ENCODE data around the gene ABLIM3. TPM values are rescaled to one million over a fixed set of nuclear protein-coding genes. Genes with fewer than 3 reads are reported as not detected.

Gene ABLIM3
- total and polyA plus RNA-seq, 2 donors (not counting 3 experiments of a cell fraction or from before 2014, with no cell fraction given) = 16.7 to 42.1 TPM

DNA sequence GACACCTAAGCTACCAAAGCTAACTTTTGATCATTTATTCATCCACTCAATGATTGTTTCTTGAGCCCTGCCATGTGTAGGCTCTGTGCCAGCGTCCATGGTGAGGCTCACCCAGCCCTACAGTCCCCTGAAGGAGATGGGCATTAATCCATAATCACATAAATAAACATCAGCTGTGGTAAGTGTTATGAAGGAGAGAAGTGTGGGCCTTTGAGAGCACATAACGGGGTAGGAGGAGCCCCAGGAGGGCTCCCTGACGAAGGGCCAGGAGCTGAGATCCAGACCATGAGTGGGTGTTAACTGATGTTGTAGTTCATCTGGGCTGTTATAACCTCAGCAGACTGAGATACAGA lies 76.5 kb downstream of the ABLIM3 start:
- no peaks in the 10 kb centered on the region for H3K79me2 ChIP-seq (ENCODE audit: control insufficient read depth, insufficient read depth, low read length)
- H4K20me1 ChIP-seq (replicated peaks; ENCODE audit: control insufficient read depth, extremely low read depth, insufficient read depth, low read length) = no peaks in the 10 kb centered on the region
- H3K4me2 ChIP-seq (ENCODE audit: insufficient read depth, low read length) = no peak overlapping the region
- dilution Hi-C loops (cut with MboI; ENCODE audit: extremely low pct_ligation_motif_present, low sequenced_read_pairs) (no loop called here), intact Hi-C loops (cut with micrococcal nuclease) (no loop called here)
- TF ChIP-seq, protein P1, sequence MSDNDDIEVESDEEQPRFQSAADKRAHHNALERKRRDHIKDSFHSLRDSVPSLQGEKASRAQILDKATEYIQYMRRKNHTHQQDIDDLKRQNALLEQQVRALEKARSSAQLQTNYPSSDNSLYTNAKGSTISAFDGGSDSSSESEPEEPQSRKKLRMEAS (IDR thresholded peaks at IDR 0.05; ENCODE audit: insufficient read depth, insufficient read length) = no peak
- no peak for TF ChIP-seq FOS (IDR thresholded peaks at IDR 0.05; ENCODE audit: borderline replicate concordance, insufficient read depth, low read length)
- TF ChIP-seq, protein P2, sequence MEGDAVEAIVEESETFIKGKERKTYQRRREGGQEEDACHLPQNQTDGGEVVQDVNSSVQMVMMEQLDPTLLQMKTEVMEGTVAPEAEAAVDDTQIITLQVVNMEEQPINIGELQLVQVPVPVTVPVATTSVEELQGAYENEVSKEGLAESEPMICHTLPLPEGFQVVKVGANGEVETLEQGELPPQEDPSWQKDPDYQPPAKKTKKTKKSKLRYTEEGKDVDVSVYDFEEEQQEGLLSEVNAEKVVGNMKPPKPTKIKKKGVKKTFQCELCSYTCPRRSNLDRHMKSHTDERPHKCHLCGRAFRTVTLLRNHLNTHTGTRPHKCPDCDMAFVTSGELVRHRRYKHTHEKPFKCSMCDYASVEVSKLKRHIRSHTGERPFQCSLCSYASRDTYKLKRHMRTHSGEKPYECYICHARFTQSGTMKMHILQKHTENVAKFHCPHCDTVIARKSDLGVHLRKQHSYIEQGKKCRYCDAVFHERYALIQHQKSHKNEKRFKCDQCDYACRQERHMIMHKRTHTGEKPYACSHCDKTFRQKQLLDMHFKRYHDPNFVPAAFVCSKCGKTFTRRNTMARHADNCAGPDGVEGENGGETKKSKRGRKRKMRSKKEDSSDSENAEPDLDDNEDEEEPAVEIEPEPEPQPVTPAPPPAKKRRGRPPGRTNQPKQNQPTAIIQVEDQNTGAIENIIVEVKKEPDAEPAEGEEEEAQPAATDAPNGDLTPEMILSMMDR (IDR thresholded peaks at IDR 0.05; ENCODE audit: extremely low read depth in 1 of 2, insufficient read depth in 1 of 2, low read depth in 1 of 2, low read length in 2 of 2) = no peak
- TF ChIP-seq EZH2 (IDR thresholded peaks at IDR 0.05; ENCODE audit: borderline replicate concordance, low read depth, low read length, severe bottlenecking) = no peak
- no peak for TF ChIP-seq JUN (IDR thresholded peaks at IDR 0.05; ENCODE audit: borderline replicate concordance, insufficient read depth, insufficient read length, low read depth)
- TF ChIP-seq POLR2AphosphoS5 (IDR thresholded peaks at IDR 0.05; ENCODE audit: insufficient read depth, low read depth, low read length) = no peak
- no peak for TF ChIP-seq GATA2 (IDR thresholded peaks at IDR 0.05; ENCODE audit: insufficient read depth, insufficient read length, low read depth, low read length)
- TF ChIP-seq MYC (IDR thresholded peaks at IDR 0.05; ENCODE audit: low read depth, low read length) = no peak
- CTCF ChIA-PET = no interaction called here
- H3K27ac ChIP-seq (ENCODE audit: insufficient read depth, low read depth, low read length) = no peak overlapping the region
- H3K27me3 ChIP-seq (ENCODE audit: control insufficient read depth in 2 of 2, insufficient read depth in 2 of 2, low read length in 2 of 2) = no peaks in the 10 kb centered on the region
- FAIRE-seq = no peak
- H3K9me3 ChIP-seq (replicated peaks; ENCODE audit: control insufficient read depth, insufficient read depth, low read length) = no peaks in the 10 kb centered on the region
- no peak overlapping the region for H2AFZ ChIP-seq (ENCODE audit: low read depth, low read length)
- no peaks in the 10 kb centered on the region for H3K9me1 ChIP-seq (replicated peaks; ENCODE audit: control insufficient read depth, extremely low read depth, insufficient read depth, low read length)
- no peak overlapping the region for H3K4me3 ChIP-seq (replicated peaks in 1 of 3; ENCODE audit: insufficient read depth in 1 of 3, low read depth in 1 of 3, low read length in 3 of 3)
- H3K9ac ChIP-seq (replicated peaks; ENCODE audit: extremely low read depth, insufficient read depth, low read length) = no peak overlapping the region
- H3K4me1 ChIP-seq (ENCODE audit: control insufficient read depth, extremely low read depth, insufficient read depth, low read length) = peaks cover 12% of the 10 kb centered on the region
- peaks cover 0 to 10% of the 10 kb centered on the region in 2 experiments for H3K36me3 ChIP-seq (ENCODE audit: control insufficient read depth in 2 of 2, extremely low read depth in 1 of 2, insufficient read depth in 2 of 2, low read length in 2 of 2)
- DNase-seq (ENCODE audit: low read depth, low spot score) = no peak
- POLR2A ChIA-PET = interaction anchor here (1.0 kb wide), 1 partner anchor 15 kb away, joined by 3 read pairs; no protein-coding TSS in a partner anchor
- no TSS peak for BruUV-seq (replicated peaks)
